ENCODE measurements around the gene CAMK1D.

The CAMK1D gene

GRCh38 chr10:12774204-12774894 is 425.0 kb downstream of the CAMK1D start:
- DNase-seq = no peak

GRCh38 chr10:12777840-12778585 is 428.7 kb downstream of the CAMK1D start:
- no peak for DNase-seq

GRCh38 chr10:12780634-12781601 is 431.6 kb downstream of the CAMK1D start:
- DNase-seq = no peak

GRCh38 chr10:12781976-12782375 is 432.6 kb downstream of the CAMK1D start:
- DNase-seq = no peak

- DNase-seq = peak; percentile 68
Measured at GRCh38 chr10:12782537-12782936, 433.2 kb downstream of the CAMK1D start.

- DNase-seq = no peak
Measured at GRCh38 chr10:12783293-12783692, 433.9 kb downstream of the CAMK1D start.

- DNase-seq = no peak
Measured at GRCh38 chr10:12784646-12785045, 435.3 kb downstream of the CAMK1D start.

- DNase-seq = no peak
Measured at GRCh38 chr10:12785415-12785831, 436.1 kb downstream of the CAMK1D start.

- DNase-seq = no peak
Measured at GRCh38 chr10:12787297-12787696, 437.9 kb downstream of the CAMK1D start.

GRCh38 chr10:12788277-12788676 is 438.9 kb downstream of the CAMK1D start:
- no peak for DNase-seq

GRCh38 chr10:12790270-12790669 is 440.9 kb downstream of the CAMK1D start:
- no peak for DNase-seq

- DNase-seq = no peak
Measured at GRCh38 chr10:12791728-12792127, 442.4 kb downstream of the CAMK1D start.

- no peak for DNase-seq
Measured at GRCh38 chr10:12792889-12793556, 443.7 kb downstream of the CAMK1D start.

- DNase-seq = no peak
Measured at GRCh38 chr10:12795315-12796110, 446.2 kb downstream of the CAMK1D start.

GRCh38 chr10:12796401-12797160 is 447.2 kb downstream of the CAMK1D start:
- no peak for DNase-seq

- no peak for DNase-seq
Measured at GRCh38 chr10:12797471-12798262, 448.3 kb downstream of the CAMK1D start.

GRCh38 chr10:12799144-12799543 is 449.8 kb downstream of the CAMK1D start:
- DNase-seq = no peak

GRCh38 chr10:12799714-12800113 is 450.4 kb downstream of the CAMK1D start:
- no peak for DNase-seq

- no peak for DNase-seq
Measured at GRCh38 chr10:12800302-12800701, 451.0 kb downstream of the CAMK1D start.
